DND-41 (cell line): ENCODE results near the gene MAP3K5.
A peak's percentile ranks its signal among the peaks of the same experiment; 100 is the strongest.

Source experiments
- ATAC-seq: fragments of 200-7000 bp; cut with Tn5 transposase; 3 replicates; pipeline ENCODE4 v1.9.1; 2021; ENCODE audit warnings: low read depth; ENCODE audit not compliant: insufficient read depth
- DNase-seq: peaks from one replicate; pipeline ENCODE4 v3.0.0-alpha.2; 2020
- H2AFZ ChIP-seq: 2 replicates; pipeline ENCODE4 v1.6.0; 2012; ENCODE audit warnings: low read depth, low read length
- H3K27ac ChIP-seq: 2 replicates; pipeline ENCODE4 v1.5.1; 2012; ENCODE audit warnings: low read length, inconsistent platforms
- H3K27me3 ChIP-seq: fragments of 200-600 bp; sonication (generic); 2 replicates; pipeline ENCODE4 v1.6.0; 2012; ENCODE audit warnings: low read length, mild to moderate bottlenecking, inconsistent platforms; ENCODE audit not compliant: insufficient read depth, poor library complexity
- H3K36me3 ChIP-seq: 2 replicates; pipeline ENCODE4 v1.5.1; 2012; ENCODE audit warnings: low read length, inconsistent platforms; ENCODE audit not compliant: insufficient read depth
- H3K4me1 ChIP-seq: 2 replicates; pipeline ENCODE4 v1.5.1; 2012; ENCODE audit warnings: mild to moderate bottlenecking, low read length; ENCODE audit not compliant: insufficient read depth
- H3K4me2 ChIP-seq: 2 replicates; pipeline ENCODE4 v1.6.0; 2012; ENCODE audit warnings: mild to moderate bottlenecking, moderate library complexity, low read length, inconsistent platforms; ENCODE audit not compliant: insufficient read depth
- H3K4me3 ChIP-seq, 2 experiments: fragments of 200-600 bp in 1 of 2; shearing (Covaris generic) in 1 of 2; 2 replicates each; pipeline ENCODE4 v1.5.1; 2012 to 2016; ENCODE audit warnings: inconsistent platforms in 2 of 2, low read length in 2 of 2, mild to moderate bottlenecking in 2 of 2, low read depth in 1 of 2, moderate library complexity in 1 of 2
- H3K79me2 ChIP-seq: 2 replicates; pipeline ENCODE4 v1.6.0; 2012; ENCODE audit warnings: low read length, inconsistent platforms; ENCODE audit not compliant: insufficient read depth
- H3K9ac ChIP-seq: 2 replicates; pipeline ENCODE4 v1.6.0; 2012; ENCODE audit warnings: low read depth, mild to moderate bottlenecking, inconsistent platforms, low read length, moderate library complexity
- H3K9me3 ChIP-seq: 2 replicates; pipeline ENCODE4 v1.5.1; 2012; ENCODE audit warnings: low read length, moderate library complexity, mild to moderate bottlenecking, inconsistent platforms; ENCODE audit not compliant: insufficient read depth, severe bottlenecking
- H4K20me1 ChIP-seq: 2 replicates; pipeline ENCODE4 v1.6.0; 2012; ENCODE audit warnings: low read length; ENCODE audit not compliant: insufficient read depth
- EZH2 ChIP-seq: IDR thresholded peaks from 3 replicates; pipeline ENCODE4 v1.6.1; 2012; ENCODE audit warnings: borderline replicate concordance, low read depth, mild to moderate bottlenecking, moderate library complexity, low read length, inconsistent platforms; ENCODE audit not compliant: severe bottlenecking
- TF ChIP-seq, protein P1 (sequence below): IDR thresholded peaks from 2 replicates; pipeline ENCODE4 v1.5.1; 2012; ENCODE audit warnings: borderline replicate concordance, low read length, moderate library complexity, mild to moderate bottlenecking; ENCODE audit not compliant: poor library complexity, severe bottlenecking; ENCODE audit errors: extremely low read depth

Gene MAP3K5

GRCh38 chr6:136792410-136793262 is at the start of gene MAP3K5:
Gene MAP3K5, minus strand, starts transcription at chr6:136792477. Its CDS starts 320 bp downstream, at chr6:136792157.
- no peaks in the 10 kb centered on the region for H3K36me3 ChIP-seq
- peak within 1 kb of the TSS; percentile 59; the same call in 1 of the 2 replicates for H3K9ac ChIP-seq
- ATAC-seq = peak; percentile 82
- peaks cover 7% of the 10 kb centered on the region for H3K4me1 ChIP-seq
- peaks cover 6% of the 10 kb centered on the region for H3K27me3 ChIP-seq
- H3K4me3 ChIP-seq = peak within 1 kb of the TSS; percentile 29 to 68; a peak in 3 of 4 replicates
- TF ChIP-seq, protein P1, sequence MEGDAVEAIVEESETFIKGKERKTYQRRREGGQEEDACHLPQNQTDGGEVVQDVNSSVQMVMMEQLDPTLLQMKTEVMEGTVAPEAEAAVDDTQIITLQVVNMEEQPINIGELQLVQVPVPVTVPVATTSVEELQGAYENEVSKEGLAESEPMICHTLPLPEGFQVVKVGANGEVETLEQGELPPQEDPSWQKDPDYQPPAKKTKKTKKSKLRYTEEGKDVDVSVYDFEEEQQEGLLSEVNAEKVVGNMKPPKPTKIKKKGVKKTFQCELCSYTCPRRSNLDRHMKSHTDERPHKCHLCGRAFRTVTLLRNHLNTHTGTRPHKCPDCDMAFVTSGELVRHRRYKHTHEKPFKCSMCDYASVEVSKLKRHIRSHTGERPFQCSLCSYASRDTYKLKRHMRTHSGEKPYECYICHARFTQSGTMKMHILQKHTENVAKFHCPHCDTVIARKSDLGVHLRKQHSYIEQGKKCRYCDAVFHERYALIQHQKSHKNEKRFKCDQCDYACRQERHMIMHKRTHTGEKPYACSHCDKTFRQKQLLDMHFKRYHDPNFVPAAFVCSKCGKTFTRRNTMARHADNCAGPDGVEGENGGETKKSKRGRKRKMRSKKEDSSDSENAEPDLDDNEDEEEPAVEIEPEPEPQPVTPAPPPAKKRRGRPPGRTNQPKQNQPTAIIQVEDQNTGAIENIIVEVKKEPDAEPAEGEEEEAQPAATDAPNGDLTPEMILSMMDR = peak; percentile 58
- no peak for TF ChIP-seq EZH2
- no peaks in the 10 kb centered on the region for H4K20me1 ChIP-seq
- no peaks in the 10 kb centered on the region for H3K79me2 ChIP-seq
- peak within 1 kb of the TSS; percentile 91 for H2AFZ ChIP-seq
- peak within 1 kb of the TSS; percentile 89 for H3K4me2 ChIP-seq
- peak within 1 kb of the TSS; percentile 37; the same call in 1 of the 2 replicates for H3K27ac ChIP-seq
- DNase-seq = peak; percentile 69
- H3K9me3 ChIP-seq = no peaks in the 10 kb centered on the region

DNA sequence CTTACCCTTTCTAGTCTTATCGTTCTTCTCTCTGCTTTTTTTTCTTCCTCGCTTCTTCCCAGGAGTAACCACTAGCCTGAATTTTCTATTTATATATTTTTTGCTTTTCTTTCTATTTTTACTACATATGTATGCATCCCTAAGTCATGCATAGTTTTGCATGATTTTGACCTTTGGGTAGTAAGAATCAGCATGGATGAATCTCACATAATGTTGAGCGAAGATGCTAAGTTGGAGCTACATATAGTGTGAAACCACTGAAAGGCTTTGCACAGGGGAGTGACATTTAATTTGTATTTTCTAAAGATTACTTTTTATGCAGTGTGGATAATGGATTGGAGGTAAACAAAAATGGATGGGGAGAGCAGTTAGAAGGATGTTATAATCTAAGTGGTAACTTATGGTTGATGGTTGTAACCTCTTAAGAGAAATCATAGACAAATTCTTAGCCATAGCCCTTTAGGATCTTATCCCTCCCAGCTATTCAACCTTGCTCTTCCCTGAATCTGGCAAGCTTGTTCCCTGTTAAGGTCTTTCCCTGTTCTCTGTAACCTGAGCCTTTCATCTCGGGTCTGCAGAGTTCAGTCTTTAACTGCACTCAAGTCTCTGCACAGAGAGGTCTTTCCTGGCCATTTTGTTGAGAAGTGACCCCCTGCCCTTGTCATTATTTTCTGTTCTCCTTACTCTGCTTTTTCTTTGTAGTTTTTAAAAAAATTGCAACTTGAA is 48.2 kb upstream of the MAP3K5 start:
- ATAC-seq = no peak
- Histone ChIP-seq H2AFZ (no peak overlapping the region), H3K9ac (no peak overlapping the region), H3K27me3 (no peaks in the 10 kb centered on the region), H3K79me2 (no peaks in the 10 kb centered on the region), H3K4me3 (no peak overlapping the region), H3K4me1 (no peaks in the 10 kb centered on the region), H3K36me3 (no peaks in the 10 kb centered on the region), H4K20me1 (no peaks in the 10 kb centered on the region), H3K4me2 (no peak overlapping the region), H3K9me3 (no peaks in the 10 kb centered on the region), H3K27ac (no peak overlapping the region)
- no peak for TF ChIP-seq EZH2
- TF ChIP-seq, protein P1 = no peak
- DNase-seq = no peak

DNA sequence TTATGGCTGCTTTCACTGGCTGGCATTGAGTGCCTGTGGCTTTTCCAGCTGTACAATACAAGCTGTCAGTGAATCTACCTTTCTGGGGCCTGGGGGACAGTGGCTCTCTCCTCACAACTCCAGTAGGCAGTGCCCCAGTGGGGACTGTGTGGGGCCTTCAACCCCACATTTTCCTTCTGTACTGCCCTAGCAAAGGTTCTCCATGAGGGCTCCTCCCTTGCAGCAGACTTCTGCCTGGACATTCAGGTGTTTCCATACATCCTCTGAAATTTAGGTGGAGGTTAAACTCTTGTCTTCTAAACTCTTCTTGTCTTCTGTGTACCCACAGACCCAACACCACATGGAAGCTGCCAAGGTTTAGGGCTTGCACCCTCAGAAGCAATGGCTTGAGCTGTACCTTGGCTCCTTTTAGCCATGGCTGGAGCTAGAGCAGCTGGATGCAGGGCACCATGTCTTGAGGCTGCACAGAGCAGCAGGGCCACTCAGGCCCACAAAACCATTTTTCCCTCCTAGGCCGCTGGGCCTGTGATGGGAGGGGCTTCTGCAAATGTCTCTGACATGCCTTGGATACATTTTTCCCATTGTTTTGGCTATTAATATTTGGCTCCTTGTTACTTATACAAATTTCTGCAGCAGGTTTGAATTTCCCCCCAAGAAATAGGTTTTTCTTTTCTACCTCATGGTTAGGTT is 39.7 kb upstream of the MAP3K5 start:
- DNase-seq (no peak), ATAC-seq (no peak)
- Histone ChIP-seq H3K4me2 (no peak overlapping the region), H3K27me3 (no peaks in the 10 kb centered on the region), H3K27ac (no peak overlapping the region), H3K79me2 (no peaks in the 10 kb centered on the region), H3K36me3 (peaks cover 53% of the 10 kb centered on the region), H3K4me1 (no peaks in the 10 kb centered on the region), H3K4me3 (no peak overlapping the region), H4K20me1 (no peaks in the 10 kb centered on the region), H3K9me3 (peaks cover 18% of the 10 kb centered on the region), H2AFZ (no peak overlapping the region), H3K9ac (no peak overlapping the region)
- TF ChIP-seq, protein P1 = no peak
- no peak for TF ChIP-seq EZH2
